Endothelial cell of umbilical vein (primary cell): Measurements from ENCODE around the gene TMEM217.

ENCODE experiments used
- EZH2 ChIP-seq: IDR thresholded peaks from 2 replicates; pipeline ENCODE4 v1.6.1; 2012; ENCODE audit warnings: borderline replicate concordance, low read depth, mild to moderate bottlenecking, moderate library complexity, low read length, inconsistent platforms; ENCODE audit not compliant: severe bottlenecking
- FOS ChIP-seq: IDR thresholded peaks from 2 replicates; pipeline ENCODE4 v1.6.1; 2011; ENCODE audit warnings: mild to moderate bottlenecking, low read length, moderate library complexity, borderline replicate concordance; ENCODE audit not compliant: insufficient read depth
- GATA2 ChIP-seq: IDR thresholded peaks from 2 replicates; pipeline ENCODE4 v1.7.0; 2011; ENCODE audit warnings: low read depth, mild to moderate bottlenecking, moderate library complexity, mixed read lengths, low read length; ENCODE audit not compliant: insufficient read length, insufficient read depth
- JUN ChIP-seq: IDR thresholded peaks from 2 replicates; pipeline ENCODE4 v1.6.1; 2011; ENCODE audit warnings: borderline replicate concordance, low read depth; ENCODE audit not compliant: insufficient read length, insufficient read depth
- MYC ChIP-seq: IDR thresholded peaks from one replicate; pipeline ENCODE4 v1.6.1; 2011; ENCODE audit warnings: mild to moderate bottlenecking, low read depth, low read length
- POLR2A ChIP-seq: IDR thresholded peaks from 2 replicates; pipeline ENCODE4 v1.6.1; 2012; ENCODE audit warnings: low read depth, mild to moderate bottlenecking, control low read depth, low read length
- POLR2AphosphoS5 ChIP-seq: IDR thresholded peaks from 2 replicates; pipeline ENCODE4 v1.6.1; 2012; ENCODE audit warnings: low read depth, mild to moderate bottlenecking, control low read depth, low read length, moderate library complexity; ENCODE audit not compliant: insufficient read depth
- TF ChIP-seq, protein P1 (sequence below), 2 donors: IDR thresholded peaks; 1 replicate in 1 of 2; 2 replicates in 1 of 2; pipeline ENCODE4 v1.5.1; 2011; ENCODE audit warnings: low read length in 2 of 2, mild to moderate bottlenecking in 2 of 2, moderate library complexity in 2 of 2, control low read depth in 1 of 2, inconsistent platforms in 1 of 2, low read depth in 1 of 2; ENCODE audit not compliant: insufficient read depth in 1 of 2; ENCODE audit errors: extremely low read depth in 1 of 2
- TF ChIP-seq, protein P2 (sequence below): IDR thresholded peaks from 2 replicates; pipeline ENCODE4 v1.6.1; 2011; ENCODE audit not compliant: insufficient read depth, insufficient read length

DNA sequence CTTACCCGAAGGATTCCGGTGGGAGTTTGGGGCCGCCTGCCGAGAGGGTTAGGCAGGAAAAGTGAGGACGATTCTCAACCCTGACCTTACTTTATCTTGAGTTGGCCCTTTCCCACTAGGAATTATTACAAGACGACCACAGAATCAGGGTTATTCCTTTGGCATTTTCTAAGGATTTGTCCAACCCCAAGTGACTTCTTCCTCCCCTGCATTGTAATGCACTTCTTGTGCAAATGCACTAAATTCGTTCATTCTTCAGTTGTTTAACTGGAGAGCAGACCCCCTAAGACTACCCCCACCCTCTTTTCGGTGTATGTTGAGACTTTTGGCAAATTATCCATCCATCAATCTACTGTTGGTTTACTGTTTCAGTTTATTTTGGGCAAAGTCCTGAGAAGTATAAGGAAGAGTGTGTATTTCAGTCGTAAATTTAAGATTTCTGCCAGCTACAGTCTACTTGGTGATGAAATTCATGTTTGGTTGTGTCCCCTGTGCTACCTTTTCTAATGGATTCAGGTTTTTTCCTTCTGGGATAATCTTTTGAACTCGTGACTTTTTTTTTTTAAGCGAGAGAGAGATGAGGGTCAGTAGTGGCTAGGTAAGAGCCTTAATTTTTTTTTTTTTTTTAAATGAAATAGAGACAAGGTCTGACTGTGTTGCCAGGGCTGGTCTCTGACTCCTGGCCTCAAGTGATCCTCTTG, 611 bp upstream of the TMEM217 start:
- TF ChIP-seq, protein P1, sequence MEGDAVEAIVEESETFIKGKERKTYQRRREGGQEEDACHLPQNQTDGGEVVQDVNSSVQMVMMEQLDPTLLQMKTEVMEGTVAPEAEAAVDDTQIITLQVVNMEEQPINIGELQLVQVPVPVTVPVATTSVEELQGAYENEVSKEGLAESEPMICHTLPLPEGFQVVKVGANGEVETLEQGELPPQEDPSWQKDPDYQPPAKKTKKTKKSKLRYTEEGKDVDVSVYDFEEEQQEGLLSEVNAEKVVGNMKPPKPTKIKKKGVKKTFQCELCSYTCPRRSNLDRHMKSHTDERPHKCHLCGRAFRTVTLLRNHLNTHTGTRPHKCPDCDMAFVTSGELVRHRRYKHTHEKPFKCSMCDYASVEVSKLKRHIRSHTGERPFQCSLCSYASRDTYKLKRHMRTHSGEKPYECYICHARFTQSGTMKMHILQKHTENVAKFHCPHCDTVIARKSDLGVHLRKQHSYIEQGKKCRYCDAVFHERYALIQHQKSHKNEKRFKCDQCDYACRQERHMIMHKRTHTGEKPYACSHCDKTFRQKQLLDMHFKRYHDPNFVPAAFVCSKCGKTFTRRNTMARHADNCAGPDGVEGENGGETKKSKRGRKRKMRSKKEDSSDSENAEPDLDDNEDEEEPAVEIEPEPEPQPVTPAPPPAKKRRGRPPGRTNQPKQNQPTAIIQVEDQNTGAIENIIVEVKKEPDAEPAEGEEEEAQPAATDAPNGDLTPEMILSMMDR (IDR thresholded peaks at IDR 0.05; ENCODE audit: extremely low read depth in 1 of 2, insufficient read depth in 1 of 2, low read depth in 1 of 2, low read length in 2 of 2), result no peak
- TF ChIP-seq POLR2A, result peak; percentile 53
- no peak for TF ChIP-seq GATA2
- TF ChIP-seq POLR2AphosphoS5, result no peak
- TF ChIP-seq EZH2, result no peak
- no peak for TF ChIP-seq JUN
- no peak for TF ChIP-seq MYC
- TF ChIP-seq, protein P2, sequence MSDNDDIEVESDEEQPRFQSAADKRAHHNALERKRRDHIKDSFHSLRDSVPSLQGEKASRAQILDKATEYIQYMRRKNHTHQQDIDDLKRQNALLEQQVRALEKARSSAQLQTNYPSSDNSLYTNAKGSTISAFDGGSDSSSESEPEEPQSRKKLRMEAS, result no peak
- no peak for TF ChIP-seq FOS
